HUDEP-2 (cell line): ENCODE data around the gene SNAPC2.

Experiments used
- DNase-seq, 76 experiments: peaks; one replicate each; lab custom pipeline; 2025; ENCODE audit not compliant: unreplicated experiment in 76 of 76; lab: John Stamatoyannopoulos, UW

The SNAPC2 gene

DNA sequence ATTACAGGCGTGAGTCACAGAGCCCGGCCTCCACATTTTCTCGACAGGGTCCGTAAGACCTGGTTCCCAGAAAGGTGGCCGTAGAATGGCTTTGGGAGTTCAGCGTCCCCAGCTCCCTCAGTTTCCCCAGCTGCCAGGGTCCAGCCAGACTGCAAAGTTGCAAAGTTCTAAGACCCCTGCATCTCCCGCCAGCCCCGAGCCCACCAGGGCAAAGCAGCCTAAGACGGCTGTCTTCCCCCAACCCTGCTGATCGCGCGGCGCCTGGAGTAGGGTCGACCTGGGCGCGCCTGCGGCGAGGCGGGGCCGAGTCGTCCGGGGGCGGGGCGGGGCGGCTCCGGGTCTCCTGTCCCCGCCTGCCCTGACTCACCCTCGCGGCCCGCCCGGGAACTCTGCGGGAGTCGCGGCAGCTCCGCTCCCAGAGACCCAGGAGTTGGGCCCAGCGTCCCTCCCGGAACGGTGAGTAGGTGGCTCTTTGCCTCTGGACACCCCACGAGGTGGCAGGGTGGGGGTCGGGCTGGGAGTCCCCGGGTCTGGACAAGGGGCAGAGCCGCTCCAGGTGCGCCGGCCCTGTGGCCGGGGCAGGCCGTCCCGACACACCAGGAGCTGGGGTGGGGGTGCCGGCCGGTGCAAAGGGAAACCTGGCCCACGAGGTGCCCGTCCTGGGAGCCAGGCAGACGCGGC, 31.9 kb upstream of the SNAPC2 start, which contains the start of gene LRRC8E:
Gene LRRC8E, plus strand, starts transcription at position 366 of the 681 bp plus-strand sequence. CDS start 7,094 bp downstream, outside the sequence.
- peak in 37 of 76 experiments; percentile 25 to 72 (median 50) for DNase-seq

DNA sequence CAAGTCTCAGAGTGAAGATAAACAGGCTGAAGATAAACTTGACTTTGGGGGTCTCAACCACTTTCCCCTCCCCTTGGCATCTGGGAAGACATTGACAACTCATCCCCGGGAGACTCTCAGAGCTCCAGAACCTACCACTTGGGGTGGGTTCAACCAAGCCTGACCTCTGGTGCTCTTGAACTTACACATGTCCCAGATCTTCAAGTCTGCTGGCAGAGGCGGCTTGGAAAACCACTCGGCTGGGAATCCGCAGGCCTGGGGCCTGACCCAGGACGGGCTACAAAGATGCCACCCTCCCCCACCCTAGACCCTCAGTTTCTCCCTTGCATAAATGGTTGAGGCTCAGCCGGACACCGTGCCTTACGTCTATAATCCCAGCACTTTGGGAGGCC, 31.3 kb upstream of the SNAPC2 start:
- no peak for DNase-seq

DNA sequence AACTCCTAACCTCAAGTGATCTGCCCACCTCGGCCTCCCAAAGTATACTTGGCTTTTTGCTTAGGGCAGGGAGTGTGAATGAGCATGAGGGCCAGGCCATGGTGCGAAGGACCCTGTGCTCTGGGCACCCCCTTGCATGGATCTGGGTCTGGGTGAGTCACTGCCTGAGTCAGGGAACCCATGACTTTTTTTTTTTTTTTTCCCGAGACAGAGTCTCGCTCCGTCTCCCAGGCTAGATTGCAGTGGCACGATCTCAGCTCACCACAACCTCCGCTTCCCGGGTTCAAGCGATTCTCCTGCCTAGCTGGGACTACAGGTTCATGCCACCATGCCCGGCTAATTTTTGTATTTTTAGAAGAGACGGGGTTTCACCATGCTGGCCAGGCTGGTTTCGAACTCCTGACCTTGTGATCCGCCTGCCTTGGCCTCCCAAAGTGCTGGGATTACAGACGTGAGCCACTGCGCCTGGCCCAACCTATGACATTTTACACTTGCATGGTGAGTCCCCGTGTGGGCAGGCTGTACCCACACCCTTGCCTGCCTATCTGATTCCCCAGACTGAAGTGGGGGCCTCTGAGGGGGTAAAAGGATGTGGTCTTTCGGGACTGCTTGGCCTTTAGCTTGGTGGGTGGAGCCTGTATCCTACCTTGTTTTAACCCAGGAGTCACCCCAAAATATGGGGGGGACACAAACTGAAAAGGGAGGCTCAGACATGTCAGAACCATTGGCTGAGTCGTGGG, 26.6 kb upstream of the SNAPC2 start:
- peak in 6 of 76 experiments; percentile 23 to 41 (median 26) for DNase-seq

DNA sequence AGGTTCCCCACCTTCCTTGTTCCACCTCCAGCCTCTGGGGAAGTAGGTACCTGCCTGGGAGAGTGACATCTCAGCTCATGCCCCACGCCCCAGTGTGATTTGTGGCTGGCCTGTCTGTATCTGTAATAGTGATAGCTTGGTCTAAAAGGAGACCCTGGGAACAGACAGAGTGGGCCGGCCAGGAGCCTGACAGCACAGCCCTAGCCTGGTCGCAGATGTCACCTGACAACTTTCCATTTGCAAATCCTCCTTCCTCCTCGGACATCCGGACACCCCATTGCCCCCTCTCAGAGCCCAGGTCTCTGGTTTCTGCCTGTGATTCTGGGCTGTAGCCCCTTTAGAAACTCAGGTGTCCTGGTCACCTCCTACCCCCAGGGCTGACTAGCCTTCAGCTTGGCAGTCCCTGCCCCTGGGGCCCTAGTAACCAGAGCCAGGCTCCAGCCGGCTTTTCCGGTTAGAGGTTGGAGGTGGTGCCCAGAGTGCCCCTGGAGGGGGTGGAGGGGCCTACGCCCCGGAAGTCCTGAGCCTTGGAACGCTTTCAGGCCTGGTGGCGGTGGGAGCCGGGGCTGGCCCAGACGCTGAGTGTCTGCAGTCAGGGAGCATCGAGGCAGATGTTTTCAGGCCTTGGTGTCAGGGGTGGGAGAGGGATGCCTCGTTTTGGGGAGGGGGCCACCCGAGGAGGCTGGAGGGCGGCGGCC, 25.4 kb upstream of the SNAPC2 start:
- DNase-seq = no peak

DNA sequence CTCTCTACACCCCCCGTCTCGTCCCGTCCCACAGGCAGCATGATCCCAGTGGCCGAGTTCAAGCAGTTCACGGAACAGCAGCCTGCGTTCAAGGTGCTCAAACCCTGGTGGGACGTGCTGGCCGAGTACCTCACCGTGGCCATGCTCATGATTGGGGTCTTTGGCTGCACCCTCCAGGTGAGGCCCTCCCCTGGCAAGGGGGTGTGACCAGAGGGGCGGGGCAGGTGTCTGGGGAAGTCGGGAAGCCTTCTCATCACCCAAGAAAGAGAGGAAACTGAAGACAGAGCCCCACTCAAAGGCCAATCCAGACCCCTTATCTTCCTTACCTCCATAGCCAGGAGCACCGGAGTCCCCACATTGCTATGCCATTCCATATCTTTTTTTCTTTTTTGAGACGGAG, 24.6 kb upstream of the SNAPC2 start:
- no peak for DNase-seq

DNA sequence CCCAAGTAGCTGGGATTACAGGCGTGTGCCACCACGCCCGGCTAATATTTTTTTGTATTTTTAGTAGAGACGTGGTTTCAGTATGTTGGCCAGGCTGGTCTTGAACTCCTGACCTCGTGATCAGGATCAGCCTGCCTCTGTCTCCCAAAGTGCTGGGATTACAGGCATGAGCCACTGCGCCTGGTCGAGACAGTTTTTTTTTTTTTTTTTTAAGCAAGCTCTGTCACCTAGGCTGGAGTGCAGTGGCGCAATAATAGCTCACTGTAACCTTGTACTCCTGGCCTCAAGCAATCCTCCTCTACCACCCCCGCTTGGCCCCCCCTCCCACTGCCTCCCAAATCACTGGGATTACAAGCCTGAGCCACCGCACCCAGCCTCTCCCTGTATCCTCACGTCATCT, 22.8 kb upstream of the SNAPC2 start:
- no peak for DNase-seq

DNA sequence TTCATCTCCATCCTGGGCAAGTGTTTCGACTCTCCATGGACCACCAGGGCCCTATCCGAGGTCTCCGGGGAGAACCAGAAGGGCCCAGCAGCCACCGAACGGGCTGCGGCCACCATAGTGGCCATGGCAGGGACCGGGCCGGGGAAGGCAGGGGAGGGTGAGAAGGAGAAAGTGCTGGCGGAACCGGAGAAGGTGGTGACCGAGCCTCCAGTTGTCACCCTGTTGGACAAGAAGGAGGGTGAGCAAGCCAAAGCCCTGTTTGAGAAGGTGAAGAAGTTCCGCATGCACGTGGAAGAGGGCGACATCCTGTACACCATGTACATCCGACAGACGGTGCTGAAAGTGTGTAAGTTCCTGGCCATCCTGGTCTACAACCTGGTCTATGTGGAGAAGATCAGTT, 21.2 kb upstream of the SNAPC2 start:
- DNase-seq = no peak

DNA sequence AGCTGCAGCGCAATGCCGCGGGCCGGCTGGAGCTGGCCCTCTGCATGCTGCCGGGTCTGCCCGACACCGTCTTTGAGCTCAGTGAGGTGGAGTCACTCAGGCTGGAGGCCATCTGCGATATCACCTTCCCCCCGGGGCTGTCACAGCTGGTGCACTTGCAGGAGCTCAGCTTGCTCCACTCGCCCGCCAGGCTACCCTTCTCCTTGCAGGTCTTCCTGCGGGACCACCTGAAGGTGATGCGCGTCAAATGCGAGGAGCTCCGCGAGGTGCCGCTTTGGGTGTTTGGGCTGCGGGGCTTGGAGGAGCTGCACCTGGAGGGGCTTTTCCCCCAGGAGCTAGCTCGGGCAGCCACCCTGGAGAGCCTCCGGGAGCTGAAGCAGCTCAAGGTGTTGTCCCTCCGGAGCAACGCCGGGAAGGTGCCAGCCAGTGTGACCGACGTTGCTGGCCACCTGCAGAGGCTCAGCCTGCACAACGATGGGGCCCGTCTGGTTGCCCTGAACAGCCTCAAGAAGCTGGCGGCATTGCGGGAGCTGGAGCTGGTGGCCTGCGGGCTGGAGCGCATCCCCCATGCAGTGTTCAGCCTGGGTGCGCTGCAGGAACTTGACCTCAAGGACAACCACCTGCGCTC, 20.3 kb upstream of the SNAPC2 start:
- no peak for DNase-seq

DNA sequence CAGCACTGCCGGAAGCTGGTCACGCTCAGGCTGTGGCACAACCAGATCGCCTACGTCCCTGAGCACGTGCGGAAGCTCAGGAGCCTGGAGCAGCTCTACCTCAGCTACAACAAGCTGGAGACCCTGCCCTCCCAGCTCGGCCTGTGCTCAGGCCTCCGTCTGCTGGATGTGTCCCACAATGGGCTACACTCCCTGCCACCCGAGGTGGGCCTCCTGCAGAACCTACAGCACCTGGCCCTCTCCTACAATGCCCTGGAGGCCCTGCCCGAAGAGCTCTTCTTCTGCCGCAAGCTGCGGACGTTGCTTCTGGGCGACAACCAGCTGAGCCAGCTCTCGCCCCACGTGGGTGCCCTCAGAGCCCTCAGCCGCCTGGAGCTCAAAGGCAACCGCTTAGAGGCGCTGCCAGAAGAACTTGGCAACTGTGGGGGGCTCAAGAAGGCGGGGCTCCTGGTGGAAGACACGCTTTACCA, 19.7 kb upstream of the SNAPC2 start:
- no peak for DNase-seq

DNA sequence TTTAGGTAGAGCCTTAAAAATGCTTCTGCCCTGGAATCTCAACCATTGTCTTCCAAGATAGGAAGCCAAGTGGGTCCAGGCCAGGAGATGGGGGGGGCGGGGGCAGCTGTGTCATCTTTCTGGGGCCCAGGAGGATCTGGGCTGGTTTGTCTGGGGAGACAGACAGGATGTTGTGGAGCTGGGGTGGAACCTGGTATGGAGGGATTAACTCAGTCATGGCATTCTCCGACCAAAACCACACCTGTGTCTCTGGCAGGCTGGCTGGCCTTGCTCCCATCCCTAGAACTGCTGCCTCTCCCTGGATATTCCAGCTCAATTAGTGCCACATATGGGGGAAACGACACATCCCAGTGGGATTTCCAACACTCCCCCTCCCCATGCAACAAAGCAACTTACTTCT, 19.2 kb upstream of the SNAPC2 start:
- DNase-seq = no peak

DNA sequence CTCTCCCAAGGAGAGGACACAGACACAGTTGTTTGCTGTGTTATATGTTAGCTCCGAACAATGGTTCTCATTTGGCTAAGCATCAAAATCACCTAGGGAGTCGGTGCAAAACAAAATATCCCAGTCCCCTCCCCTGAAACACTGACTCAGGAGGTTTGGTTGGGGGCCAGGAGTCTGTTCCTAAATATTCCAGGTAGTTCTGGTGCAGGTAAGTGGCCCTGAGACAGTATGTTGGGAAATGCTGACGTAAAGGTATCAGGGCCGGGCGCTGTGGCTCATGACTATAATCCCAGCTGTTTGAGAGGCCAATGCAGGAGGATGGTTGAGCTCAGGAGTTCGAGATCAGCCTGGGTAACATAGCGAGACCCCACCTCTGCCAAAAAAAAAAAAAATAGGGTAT, 18.8 kb upstream of the SNAPC2 start:
- DNase-seq = no peak

DNA sequence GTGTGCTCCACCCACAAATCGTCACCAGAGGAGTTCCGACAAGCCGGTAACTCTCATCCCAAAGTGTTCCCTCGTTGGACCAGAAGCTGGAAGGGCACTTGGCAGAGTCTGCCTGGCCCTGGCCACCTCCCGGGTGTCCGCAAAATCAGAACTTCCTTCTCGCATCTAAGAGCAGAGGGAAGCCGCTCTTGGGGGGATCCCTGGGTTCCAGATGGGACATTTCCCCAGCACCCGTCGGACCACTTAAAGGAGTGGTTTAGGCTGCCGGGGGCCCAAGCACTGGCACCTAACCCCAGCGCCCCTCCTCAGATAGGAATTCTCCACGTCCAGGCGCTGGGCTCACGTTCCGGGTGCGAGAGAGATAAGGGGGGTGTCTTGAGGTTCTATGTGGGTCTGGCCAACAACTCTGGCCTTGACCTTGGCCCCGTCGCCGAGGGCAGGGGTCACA, 17.3 kb upstream of the SNAPC2 start:
- DNase-seq = peak in 1 of 76 experiments; percentile 33

DNA sequence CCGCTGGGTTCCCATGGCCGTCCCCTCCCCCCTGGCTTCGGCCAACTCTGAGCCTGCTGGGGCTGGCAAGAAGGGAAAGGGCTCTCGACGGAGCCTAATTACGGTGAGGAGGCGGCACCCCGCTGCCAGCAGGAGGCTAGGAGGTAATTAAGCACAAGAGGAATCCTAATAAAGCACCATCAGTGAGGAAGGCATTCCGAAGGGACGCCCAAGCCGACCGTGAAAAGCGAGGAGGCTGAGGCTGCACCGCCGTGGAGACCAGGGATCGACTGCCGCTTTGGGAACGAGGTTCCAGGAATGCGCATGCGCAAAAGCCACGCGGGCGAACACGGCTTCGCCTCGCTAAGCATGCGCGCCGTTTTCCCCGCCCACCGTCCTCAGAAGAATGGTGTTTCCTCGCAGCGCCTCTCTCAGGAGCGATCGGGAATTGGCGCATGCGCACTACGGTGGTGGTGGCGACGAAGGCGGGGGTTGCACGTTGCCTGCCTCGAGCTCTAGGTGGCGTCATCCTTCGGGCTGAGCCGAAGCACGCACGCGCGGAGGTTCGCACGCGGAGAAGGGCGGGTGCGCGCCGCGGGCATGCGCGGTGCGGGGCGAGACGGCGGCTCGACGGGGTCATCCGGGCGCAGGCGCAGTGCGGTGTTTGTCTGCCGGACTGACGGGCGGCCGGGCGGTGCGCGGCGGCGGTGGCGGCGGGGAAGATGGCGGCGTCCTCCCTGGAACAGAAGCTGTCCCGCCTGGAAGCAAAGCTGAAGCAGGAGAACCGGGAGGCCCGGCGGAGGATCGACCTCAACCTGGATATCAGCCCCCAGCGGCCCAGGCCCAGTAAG, 16.7 kb upstream of the SNAPC2 start, which contains the start of gene MAP2K7:
Gene MAP2K7, plus strand, starts transcription at position 634 of the 830 bp plus-strand sequence. Its CDS starts 68 bp downstream, at position 702.
- DNase-seq = peak; percentile 93 to 100 (median 100)

DNA sequence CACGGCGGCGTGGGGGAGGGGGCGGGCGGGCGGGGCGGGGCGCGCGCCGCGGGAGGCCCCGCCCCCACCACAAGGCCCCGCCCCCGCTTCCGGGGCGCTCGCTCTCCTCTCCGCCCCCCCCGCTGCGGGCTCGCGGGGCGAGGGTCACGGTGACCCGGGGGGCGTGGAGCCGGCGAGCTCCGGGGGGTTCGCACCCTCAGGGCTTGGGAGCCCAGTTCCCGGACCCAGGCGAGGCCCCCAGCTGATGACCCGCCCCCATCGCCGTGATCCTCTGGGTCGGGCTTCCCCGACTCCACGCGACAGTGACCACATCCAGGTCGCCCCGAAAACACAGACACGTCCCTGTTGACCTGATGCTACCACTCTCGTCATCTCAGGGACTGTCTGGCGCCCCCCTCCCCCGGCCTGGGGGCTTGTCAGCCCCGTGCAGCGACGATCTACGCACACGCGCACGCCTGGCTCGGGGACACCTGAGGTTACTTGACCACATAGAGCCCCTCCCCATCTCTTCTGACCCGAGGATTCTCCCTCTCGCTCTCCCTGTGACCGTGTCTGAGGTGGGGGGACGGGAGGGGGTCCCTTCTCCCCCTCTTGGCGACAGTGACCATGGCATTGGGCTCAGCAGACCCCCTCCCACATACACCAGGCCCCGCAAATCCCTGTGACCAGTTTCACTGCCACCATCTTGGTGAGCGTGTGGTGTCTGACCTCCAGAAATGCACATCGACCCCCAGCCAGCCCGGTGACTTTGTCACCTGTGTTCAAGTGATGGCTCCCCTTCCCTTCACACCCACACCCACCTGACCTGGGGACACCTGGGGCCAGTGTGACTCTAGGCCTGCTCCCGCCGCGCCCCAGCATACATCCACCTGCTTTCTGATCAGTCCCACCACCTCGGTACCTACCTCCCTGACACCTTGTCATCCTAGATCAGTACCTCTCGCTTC, 15.8 kb upstream of the SNAPC2 start:
- peak in 19 of 76 experiments; percentile 48 to 85 (median 59) for DNase-seq

DNA sequence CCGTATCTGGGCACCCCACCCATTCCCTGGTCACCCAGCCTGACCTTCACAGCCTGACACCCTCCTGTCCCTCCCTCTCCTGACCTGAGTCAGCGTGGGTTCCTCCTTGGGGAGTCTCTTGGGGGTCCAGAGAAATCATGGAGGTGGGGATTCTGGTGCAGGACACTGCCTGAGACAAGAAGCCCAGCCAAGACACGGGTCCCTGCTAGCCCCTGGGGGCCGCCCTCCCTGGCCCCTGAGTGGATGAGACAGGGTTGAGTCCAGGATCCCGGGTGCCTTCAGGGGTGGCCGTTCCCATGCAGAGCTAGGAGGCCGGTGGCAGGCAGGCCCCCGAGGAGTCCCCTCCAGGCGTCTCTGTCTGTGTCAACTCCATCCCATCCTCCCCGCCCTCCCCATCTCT, 14.9 kb upstream of the SNAPC2 start:
- no peak for DNase-seq

DNA sequence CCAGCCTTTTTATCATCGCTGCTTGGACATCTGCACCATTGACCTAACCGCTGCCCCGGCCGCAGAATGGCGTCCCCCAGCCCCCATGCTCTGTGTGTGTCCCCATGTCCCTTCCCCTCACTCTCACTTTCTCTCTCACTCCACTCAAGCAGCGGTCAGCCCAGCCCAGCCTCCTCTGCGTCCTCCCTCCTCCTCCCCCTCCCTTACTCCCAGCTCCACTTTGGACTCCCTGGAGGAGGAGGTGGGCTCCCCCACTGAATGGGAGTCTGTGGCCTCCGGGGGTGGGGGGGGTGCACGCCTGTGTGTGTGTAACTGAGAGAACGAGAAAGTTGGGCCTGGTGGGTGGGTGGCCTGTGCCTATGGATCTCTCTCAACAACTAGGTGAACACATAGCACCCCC, 14.3 kb upstream of the SNAPC2 start:
- DNase-seq = no peak

DNA sequence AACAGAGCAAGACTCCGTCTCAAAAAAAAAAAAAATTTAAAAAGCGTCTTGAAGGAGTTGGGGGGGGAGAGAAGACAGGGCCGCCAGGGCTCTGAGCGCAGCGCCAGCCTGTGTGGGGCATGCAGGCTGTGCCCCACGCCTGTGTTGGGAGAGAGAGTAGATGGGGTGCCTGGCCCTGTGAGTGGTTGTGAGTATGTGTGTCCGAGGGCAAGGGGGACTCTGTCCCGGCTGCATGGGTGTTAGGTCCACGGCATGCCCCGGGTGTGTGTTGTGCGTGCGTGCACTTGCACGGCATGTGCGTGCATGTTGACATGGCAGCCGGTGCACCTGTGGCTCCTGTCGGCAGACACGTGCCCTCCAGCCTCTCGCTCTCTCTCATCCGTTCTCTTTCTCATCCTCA, 13.0 kb upstream of the SNAPC2 start:
- no peak for DNase-seq

DNA sequence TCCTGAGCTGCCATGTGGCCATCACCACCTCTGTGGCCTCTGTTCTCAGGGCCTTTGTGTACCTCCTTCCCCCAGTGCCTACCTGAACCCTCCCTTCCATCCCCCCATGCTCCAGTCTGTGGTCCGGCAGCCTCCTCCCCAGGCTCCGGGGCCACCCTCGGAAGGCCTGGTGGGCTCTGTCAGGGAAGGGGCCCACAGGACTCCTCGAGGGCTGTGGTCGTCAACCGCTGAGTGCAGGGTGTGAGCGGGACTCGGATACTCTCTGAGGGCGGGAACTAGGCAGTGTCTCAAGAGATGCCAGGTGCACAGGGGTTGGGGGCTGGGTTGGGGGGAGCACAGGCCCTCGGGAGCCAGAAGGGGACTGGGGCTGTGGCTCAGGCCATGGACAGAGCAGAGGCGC, 12.6 kb upstream of the SNAPC2 start:
- no peak for DNase-seq
